Mammary epithelial cell (primary cell): Measurements from ENCODE around the gene UTP14A.

Source experiments
- CTCF ChIP-seq, 2 donors: IDR thresholded peaks in 1 of 2; conservative IDR thresholded peaks in 1 of 2; 2 replicates each; pipeline ENCODE4 v1.5.1; 2011 to 2012; ENCODE audit warnings: inconsistent platforms in 2 of 2, low read length in 2 of 2, mild to moderate bottlenecking in 2 of 2, control low read depth in 1 of 2, low read depth in 1 of 2; ENCODE audit not compliant: insufficient read depth in 1 of 2; ENCODE audit errors: extremely low read depth in 1 of 2
- EZH2 ChIP-seq: IDR thresholded peaks from 2 replicates; pipeline ENCODE4 v1.6.1; 2012; ENCODE audit warnings: low read length, inconsistent platforms, borderline replicate concordance

GRCh38 chrX:129954804-129955203 is 48.8 kb downstream of the UTP14A start:
- TF ChIP-seq CTCF (conservative IDR thresholded peaks at IDR 0.05 in 1 of 2, IDR thresholded peaks at IDR 0.05 in 1 of 2; ENCODE audit: extremely low read depth in 1 of 2, insufficient read depth in 1 of 2, low read depth in 1 of 2, low read length in 2 of 2) (no peak), EZH2 (no peak)
